ENCODE results near the gene CNPY4. TPM values are rescaled to one million over a fixed set of nuclear protein-coding genes. Genes with fewer than 3 reads are reported as not detected.

CNPY4 gene
- 10.4 and 12.3 TPM in 2 replicates for total RNA-seq (2021)
- long read RNA-seq, transcript CNPY4-201 (6 exons, 1,502 nt) = major isoform, 29 of 43 reads
- long read RNA-seq, partial matches to known transcripts = 0 of 43 reads
- long read RNA-seq, other reads (novel, unspliced or antisense) = 14 of 43 reads

GRCh38 chr7:100119072-100119969 lies at the start of gene CNPY4, which contains the start of gene TAF6:
TSS of gene CNPY4 (plus strand) at chr7:100119634. CDS start at chr7:100119745, 111 bp downstream.
TSS of gene TAF6 (minus strand) at chr7:100119358. CDS start at chr7:100114209, 5,149 bp downstream.
- Mint-ChIP-seq H3K4me1 (peaks cover 12 to 13% of the 10 kb centered on the region in 2 experiments), H3K27ac (peak within 1 kb of the TSS; percentile 99), H3K36me3 (ENCODE audit: insufficient read depth in 1 of 3, low read depth in 3 of 3) (peaks cover 4 to 18% (median 12%) of the 10 kb centered on the region in 3 experiments; a peak in 5 of 7 replicates), H3K9me3 (no peaks in the 10 kb centered on the region), H3K27me3 (ENCODE audit: low read depth) (no peaks in the 10 kb centered on the region), H3K4me3 (peak within 1 kb of the TSS; percentile 96 to 98)
- Histone ChIP-seq H2BK120ac (ENCODE audit: low read depth, low read length, poor library complexity, severe bottlenecking) (no peak within 1 kb of the TSS), H4K8ac (replicated peaks; ENCODE audit: insufficient read length, low read depth, low read length) (no peak within 1 kb of the TSS), H2BK5ac (ENCODE audit: insufficient read length, low read length) (no peak within 1 kb of the TSS), H3K4me2 (ENCODE audit: insufficient read depth, insufficient read length, low read length) (peak within 1 kb of the TSS; percentile 97), H2BK20ac (ENCODE audit: low read depth, low read length, poor library complexity, severe bottlenecking) (no peak within 1 kb of the TSS), H2AFZ (ENCODE audit: low read length) (no peak within 1 kb of the TSS), H3T11ph (ENCODE audit: low read length) (no peak within 1 kb of the TSS), H2AK5ac (ENCODE audit: insufficient read length, low read length) (no peak within 1 kb of the TSS), H3K9me3 (ENCODE audit: control insufficient read depth, low read depth, low read length) (no peaks in the 10 kb centered on the region), H3K56ac (ENCODE audit: insufficient read length, low read depth, low read length) (no peak within 1 kb of the TSS), H3K27ac (ENCODE audit: insufficient read length, low read depth, low read length) (no peak within 1 kb of the TSS), H3K14ac (ENCODE audit: insufficient read depth, low read length) (peak within 1 kb of the TSS; percentile 88), H3K79me1 (ENCODE audit: insufficient read depth, low read depth, low read length, poor library complexity, severe bottlenecking) (no peaks in the 10 kb centered on the region), H4K91ac (ENCODE audit: insufficient read length, low read depth, low read length) (no peak within 1 kb of the TSS), H2BK15ac (ENCODE audit: low read depth, low read length) (no peak within 1 kb of the TSS), H3K9ac (ENCODE audit: extremely low read depth, insufficient read length, low read length) (peak within 1 kb of the TSS; percentile 94), H2BK12ac (ENCODE audit: insufficient read length, low read depth, low read length) (no peak within 1 kb of the TSS), H4K20me1 (ENCODE audit: control insufficient read depth, insufficient read depth, insufficient read length) (no peaks in the 10 kb centered on the region), H3K79me2 (ENCODE audit: insufficient read depth, low read length) (no peaks in the 10 kb centered on the region), H3K23me2 (ENCODE audit: insufficient read length, low read depth, low read length, poor library complexity, severe bottlenecking) (peaks cover 5% of the 10 kb centered on the region), H3K27me3 (ENCODE audit: insufficient read depth, low read length) (no peaks in the 10 kb centered on the region), H3K4ac (ENCODE audit: low read depth, low read length) (no peak within 1 kb of the TSS), H3K18ac (ENCODE audit: insufficient read length, low read depth, low read length) (peak within 1 kb of the TSS; percentile 60), H3K23ac (ENCODE audit: insufficient read length, low read depth, low read length) (no peak within 1 kb of the TSS), H3K4me1 (ENCODE audit: insufficient read depth, low read length) (no peaks in the 10 kb centered on the region), H4K5ac (ENCODE audit: insufficient read length, low read depth, low read length) (peak within 1 kb of the TSS; percentile 8)
- WGBS (ENCODE audit: extremely low coverage, insufficient read length, low lambda C conversion rate) = no CpG with 5 or more reads among the region's 49 CpGs
- peak; percentile 95 for DNase-seq
- TF ChIP-seq CTCF (conservative IDR thresholded peaks at IDR 0.05) = no peak

Measured in H9 (cell line).